PFSK-1 (cell line): Measurements from ENCODE around the gene ERBB4.

ENCODE experiments used
- FOXP2 ChIP-seq: optimal IDR thresholded peaks from 2 replicates; pipeline ENCODE3; 2011; ENCODE audit warnings: borderline replicate concordance, control low read depth, inconsistent platforms; ENCODE audit not compliant: insufficient read depth; ENCODE audit errors: extremely low read length, extremely low read depth
- POLR2AphosphoS5 ChIP-seq: IDR thresholded peaks from 2 replicates; pipeline ENCODE4 v1.6.1; 2012; ENCODE audit warnings: low read depth, mild to moderate bottlenecking, control low read depth, low read length, moderate library complexity
- SIN3A ChIP-seq: IDR thresholded peaks from 2 replicates; pipeline ENCODE4 v1.6.1; 2012; ENCODE audit warnings: mild to moderate bottlenecking, low read length, moderate library complexity, borderline replicate concordance; ENCODE audit not compliant: insufficient read depth
- TAF1 ChIP-seq: IDR thresholded peaks from 2 replicates; pipeline ENCODE4 v1.6.1; 2012; ENCODE audit warnings: low read length, control low read depth, borderline replicate concordance; ENCODE audit not compliant: insufficient read depth
- TF ChIP-seq, protein P1 (sequence below), 2 experiments: IDR thresholded peaks; 2 replicates each; pipeline versions ENCODE4 v1.6.1 to v1.8.0; 2011 to 2012; ENCODE audit warnings: low read depth in 2 of 2, low read length in 2 of 2, control low read depth in 1 of 2, inconsistent platforms in 1 of 2, mild to moderate bottlenecking in 1 of 2, moderate library complexity in 1 of 2; ENCODE audit not compliant: insufficient read depth in 1 of 2

The ERBB4 gene

GRCh38 chr2:212428681-212429478, 109.7 kb downstream of the ERBB4 start:
- TF ChIP-seq POLR2AphosphoS5: no peak
- no peak for TF ChIP-seq SIN3A
- no peak for TF ChIP-seq TAF1
- TF ChIP-seq FOXP2: no peak
- TF ChIP-seq, protein P1, sequence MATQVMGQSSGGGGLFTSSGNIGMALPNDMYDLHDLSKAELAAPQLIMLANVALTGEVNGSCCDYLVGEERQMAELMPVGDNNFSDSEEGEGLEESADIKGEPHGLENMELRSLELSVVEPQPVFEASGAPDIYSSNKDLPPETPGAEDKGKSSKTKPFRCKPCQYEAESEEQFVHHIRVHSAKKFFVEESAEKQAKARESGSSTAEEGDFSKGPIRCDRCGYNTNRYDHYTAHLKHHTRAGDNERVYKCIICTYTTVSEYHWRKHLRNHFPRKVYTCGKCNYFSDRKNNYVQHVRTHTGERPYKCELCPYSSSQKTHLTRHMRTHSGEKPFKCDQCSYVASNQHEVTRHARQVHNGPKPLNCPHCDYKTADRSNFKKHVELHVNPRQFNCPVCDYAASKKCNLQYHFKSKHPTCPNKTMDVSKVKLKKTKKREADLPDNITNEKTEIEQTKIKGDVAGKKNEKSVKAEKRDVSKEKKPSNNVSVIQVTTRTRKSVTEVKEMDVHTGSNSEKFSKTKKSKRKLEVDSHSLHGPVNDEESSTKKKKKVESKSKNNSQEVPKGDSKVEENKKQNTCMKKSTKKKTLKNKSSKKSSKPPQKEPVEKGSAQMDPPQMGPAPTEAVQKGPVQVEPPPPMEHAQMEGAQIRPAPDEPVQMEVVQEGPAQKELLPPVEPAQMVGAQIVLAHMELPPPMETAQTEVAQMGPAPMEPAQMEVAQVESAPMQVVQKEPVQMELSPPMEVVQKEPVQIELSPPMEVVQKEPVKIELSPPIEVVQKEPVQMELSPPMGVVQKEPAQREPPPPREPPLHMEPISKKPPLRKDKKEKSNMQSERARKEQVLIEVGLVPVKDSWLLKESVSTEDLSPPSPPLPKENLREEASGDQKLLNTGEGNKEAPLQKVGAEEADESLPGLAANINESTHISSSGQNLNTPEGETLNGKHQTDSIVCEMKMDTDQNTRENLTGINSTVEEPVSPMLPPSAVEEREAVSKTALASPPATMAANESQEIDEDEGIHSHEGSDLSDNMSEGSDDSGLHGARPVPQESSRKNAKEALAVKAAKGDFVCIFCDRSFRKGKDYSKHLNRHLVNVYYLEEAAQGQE (IDR thresholded peaks at IDR 0.05; ENCODE audit: insufficient read depth in 1 of 2, low read depth in 2 of 2, low read length in 2 of 2): no peak

GRCh38 chr2:212427638-212428037, 111.0 kb downstream of the ERBB4 start:
- TF ChIP-seq SIN3A: no peak

DNA sequence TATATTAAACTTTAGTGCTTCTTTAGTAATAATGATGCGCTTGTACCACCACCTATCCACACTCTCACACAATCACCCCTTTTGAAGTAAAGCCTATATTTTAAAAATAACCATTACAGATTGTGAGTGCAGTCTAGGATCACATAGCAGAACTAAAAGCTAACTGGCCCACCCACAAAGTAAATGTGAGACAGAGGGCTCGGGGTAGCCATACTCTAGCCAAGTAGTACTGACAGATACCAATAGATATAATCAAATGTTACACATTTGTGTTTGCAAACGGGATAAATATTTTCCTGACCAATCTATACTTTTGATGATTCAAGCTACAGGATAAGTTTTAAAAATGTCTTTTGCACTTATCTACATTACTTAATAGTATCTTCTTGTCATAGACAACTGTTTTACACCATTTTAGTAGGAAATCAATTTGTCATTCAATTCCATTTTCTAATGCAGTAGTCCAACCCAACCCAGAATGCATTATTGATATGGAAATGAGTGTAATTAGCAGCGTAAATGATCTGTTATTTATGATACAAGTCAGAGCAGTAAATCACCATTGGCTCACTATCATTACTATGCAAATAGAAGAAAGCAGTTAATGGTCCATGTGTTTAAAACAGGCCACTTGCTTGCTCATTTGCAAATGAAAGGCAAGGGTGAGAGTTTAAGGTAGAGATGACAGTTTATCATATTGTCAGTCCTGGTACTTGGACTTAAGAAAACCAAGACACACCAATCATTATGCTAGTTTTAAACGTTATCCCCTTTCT, 111.8 kb downstream of the ERBB4 start:
- TF ChIP-seq SIN3A (no peak), POLR2AphosphoS5 (no peak), FOXP2 (no peak), TAF1 (no peak)
- TF ChIP-seq, protein P1 (IDR thresholded peaks at IDR 0.05; ENCODE audit: insufficient read depth in 1 of 2, low read depth in 2 of 2, low read length in 2 of 2): no peak

DNA sequence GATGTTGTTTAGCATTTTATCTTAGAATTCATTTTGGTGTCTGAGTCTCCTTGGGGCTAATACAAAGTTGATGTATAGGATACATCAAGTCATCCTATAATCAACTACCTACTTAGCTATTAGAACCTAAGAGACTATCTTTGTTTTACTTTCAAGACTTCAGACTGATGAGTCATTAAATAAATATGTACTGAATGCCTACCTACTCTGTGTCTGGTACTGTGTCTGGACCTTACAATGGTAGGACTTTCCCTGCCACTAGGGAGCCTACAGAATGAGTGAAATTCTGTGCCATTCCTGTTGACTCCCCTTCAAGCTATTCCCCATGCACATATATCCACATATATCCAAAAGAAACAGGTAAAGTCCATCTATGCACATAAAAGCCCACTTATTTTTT, 114.5 kb downstream of the ERBB4 start:
- TF ChIP-seq, protein P1 (IDR thresholded peaks at IDR 0.05; ENCODE audit: insufficient read depth in 1 of 2, low read depth in 2 of 2, low read length in 2 of 2): no peak
- no peak for TF ChIP-seq TAF1
- no peak for TF ChIP-seq POLR2AphosphoS5
- TF ChIP-seq SIN3A: no peak
- no peak for TF ChIP-seq FOXP2

- TF ChIP-seq FOXP2 (no peak), SIN3A (no peak), POLR2AphosphoS5 (no peak), TAF1 (no peak)
- TF ChIP-seq, protein P1 (IDR thresholded peaks at IDR 0.05; ENCODE audit: insufficient read depth in 1 of 2, low read depth in 2 of 2, low read length in 2 of 2): no peak
Observed at GRCh38 chr2:212423089-212423488, 115.5 kb downstream of the ERBB4 start.
